GM19043 (cell line): Measurements from ENCODE around the gene SLC38A9.
"Not testable (repeated sequence)": the region's sequence is repeated elsewhere in the genome, so short reads cannot be mapped to it uniquely, and the experiment has no call there.

Experiments
- ATAC-seq: cut with Tn5 transposase; IDR thresholded peaks from one replicate; pipeline ENCODE4 v1.9.1; 2021; ENCODE audit warnings: low read depth; ENCODE audit not compliant: unreplicated experiment

The SLC38A9 gene

GRCh38 chr5:55708732-55709131 lies 3.4 kb downstream of the SLC38A9 start:
- ATAC-seq: no peak

DNA sequence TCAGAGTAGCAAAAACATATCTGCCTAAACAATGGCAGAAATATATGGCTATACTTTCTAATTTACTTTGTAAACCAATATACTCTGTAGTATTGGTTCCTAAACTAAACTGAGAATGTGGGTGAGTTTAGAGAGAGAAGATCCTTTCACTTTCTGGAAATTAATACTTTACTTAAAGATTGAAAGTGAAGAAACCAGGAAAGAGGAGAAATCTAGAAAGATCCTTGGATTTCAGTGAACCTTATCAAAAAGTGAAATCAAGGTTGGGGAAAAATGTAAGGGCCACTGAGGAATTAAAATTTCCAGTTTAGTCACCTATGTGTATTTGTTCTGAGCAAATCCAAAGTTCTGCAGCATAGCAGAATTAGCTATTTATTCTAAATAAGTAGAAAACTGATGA lies 5.9 kb downstream of the SLC38A9 start:
- no peak for ATAC-seq

- no peak for ATAC-seq
Observed at GRCh38 chr5:55702598-55703345, 9.4 kb downstream of the SLC38A9 start.

- no peak for ATAC-seq
Observed at GRCh38 chr5:55701462-55702103, 10.5 kb downstream of the SLC38A9 start.

DNA sequence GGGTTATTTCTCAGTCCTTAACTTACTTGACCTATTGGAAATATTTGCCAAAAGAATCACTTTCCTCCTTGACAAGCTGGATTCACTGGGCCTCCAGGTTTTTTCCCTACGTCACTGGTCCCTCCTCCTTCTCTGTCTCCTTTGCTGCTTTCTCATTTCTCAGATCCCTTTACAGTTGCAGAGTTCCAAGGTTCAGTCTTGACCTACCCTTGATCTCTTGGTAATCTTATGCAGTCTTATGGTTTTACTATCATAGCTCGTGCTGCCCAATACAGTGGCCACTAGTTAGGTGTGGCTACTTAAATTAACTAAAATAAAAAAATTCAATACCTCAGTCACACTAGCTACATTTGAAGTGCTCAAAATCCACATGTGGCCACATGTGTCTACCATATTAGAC lies 11.4 kb downstream of the SLC38A9 start:
- no peak for ATAC-seq

DNA sequence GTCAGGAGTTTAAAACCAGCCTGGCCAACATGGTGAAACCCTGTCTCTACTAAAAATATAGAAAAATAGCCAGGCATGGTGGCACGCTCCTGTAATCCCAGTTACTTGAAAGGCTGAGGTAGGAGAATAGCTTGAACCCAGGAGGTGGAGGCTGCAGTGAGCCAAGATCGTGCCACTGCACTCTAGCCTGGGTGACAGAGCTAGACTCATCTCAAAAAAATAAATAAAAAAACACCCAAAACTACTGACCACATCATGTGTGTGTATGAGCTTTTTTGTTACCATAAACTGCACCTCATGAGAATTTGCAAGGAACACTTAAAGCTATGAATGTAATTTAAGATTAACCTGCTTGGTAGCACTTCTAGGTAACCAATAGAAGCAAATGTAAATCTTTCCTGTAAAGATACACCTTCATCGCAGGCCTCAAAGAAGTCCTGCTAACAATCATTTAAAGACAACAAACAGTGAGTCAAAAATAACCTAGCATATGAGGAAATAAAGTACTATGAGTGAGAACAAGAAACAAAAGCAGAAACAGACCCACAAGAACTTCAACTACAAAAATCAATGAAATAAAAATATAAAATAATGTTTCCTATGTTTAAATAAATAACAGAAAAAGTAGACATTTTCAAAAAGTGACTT lies 13.0 kb downstream of the SLC38A9 start:
- no peak for ATAC-seq

DNA sequence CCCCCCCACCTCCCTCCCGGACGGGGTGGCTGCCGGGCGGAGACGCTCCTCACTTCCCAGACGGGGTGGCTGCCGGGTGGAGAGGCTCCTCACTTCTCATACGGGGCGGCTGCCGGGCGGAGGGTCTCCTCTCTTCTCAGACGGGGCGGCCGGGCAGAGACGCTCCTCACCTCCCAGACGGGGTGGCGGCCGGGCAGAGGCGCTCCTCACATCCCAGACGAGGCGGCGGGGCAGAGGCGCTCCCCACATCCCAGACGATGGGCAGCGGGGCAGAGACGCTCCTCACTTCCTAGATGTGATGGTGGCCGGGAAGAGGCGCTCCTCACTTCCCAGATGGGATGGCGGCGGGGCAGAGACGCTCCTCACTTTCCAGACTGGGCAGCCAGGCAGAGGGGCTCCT lies 15.4 kb downstream of the SLC38A9 start:
- ATAC-seq: not testable (repeated sequence)

- no peak for ATAC-seq
Observed at GRCh38 chr5:55694152-55694830, 17.8 kb downstream of the SLC38A9 start.

DNA sequence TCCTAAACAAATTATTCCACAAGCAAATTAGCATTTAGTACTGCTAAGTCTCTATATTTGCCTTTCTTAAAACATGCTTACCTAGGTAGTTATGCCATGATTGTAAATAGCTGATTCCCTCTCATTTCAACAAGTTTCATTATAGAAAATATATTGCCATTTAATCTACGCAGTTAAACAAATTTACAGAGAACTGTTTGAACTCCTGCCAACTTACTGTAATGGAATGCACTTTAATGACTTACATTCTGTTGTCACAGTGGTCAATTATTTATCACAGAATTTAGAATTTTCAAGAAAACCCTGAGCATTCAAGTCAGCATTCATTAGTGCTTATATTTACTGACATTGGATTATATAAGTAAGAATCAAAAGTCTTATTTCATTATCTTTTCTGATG lies 19.6 kb downstream of the SLC38A9 start:
- no peak for ATAC-seq

- ATAC-seq: no peak
Observed at GRCh38 chr5:55692106-55692417, 20.1 kb downstream of the SLC38A9 start.

DNA sequence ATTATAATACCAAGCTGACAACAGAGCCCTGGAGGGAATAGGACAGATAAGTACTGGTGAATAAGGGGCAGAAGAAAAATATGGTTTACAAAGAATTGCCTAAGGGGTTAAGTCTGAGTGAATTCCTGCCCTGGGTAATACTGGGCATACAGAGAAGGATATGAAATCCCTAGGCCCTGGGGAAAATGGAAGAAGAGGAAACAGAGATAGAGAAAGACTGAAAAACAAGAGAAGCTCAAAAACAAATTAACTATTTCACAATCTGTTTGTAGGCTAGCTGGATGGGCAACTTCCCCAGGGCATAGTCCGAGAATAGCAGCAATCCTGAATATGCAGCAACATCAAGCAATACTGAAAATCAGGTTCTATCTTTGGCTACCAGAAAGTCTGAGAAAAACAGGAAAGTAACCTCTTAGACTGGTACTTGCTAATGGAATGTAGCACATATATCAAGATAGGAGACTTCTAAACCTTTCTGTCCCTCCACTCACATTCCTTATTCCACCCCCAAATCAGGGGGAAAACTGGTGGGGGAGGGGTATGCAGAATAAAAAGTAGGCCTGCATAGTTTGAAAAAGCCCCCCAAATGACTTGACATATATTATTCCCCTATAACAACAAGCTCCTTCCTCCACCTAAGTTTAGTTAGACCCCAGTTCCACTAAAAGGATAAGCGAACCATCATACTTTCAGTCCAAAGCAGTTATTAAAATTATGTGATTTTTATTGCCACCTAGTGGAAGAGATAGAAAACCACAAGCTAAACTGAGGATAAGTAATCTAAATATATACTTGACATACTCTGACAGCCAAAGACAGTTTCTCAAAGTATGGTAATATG lies 20.6 kb downstream of the SLC38A9 start:
- no peak for ATAC-seq

DNA sequence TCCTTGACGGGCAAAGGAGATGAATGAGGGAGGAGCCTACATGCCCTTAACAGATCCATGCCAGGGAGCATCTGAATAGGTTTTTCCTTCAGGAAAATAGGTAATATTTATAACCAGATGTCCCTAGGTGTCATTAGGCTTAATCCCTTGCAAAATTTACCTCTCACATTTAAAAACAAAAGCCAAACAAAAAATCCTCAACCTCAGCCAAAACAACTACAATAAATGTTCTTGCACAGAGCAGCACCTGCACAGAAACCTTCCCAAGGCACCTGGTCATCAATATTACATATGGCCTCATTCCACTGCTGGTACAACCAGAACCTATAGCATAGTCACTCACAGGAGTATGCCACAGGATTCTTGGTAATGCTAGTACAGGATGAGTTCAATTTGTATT lies 30.1 kb downstream of the SLC38A9 start:
- no peak for ATAC-seq

- ATAC-seq: no peak
Observed at GRCh38 chr5:55681301-55681700, 30.8 kb downstream of the SLC38A9 start.

- ATAC-seq: no peak
Observed at GRCh38 chr5:55680353-55680752, 31.8 kb downstream of the SLC38A9 start.

DNA sequence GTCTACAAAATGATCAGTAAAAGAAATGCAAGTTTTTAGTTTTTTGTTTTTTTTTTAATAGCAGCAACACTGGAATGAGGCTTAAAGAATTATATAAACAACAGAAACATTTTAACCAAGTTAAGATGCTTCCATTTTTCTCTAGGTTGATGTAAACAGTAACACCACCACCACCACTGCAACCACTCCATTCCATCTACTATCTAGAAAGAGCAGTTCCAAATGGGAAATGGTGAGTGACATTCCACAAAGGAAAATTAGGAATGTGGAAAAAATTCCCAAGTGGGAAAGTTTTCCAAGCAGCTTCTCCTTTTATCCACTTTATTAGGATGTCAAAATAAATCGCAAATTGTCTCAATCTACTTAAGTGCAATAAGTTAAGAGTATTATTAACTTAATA lies 32.6 kb downstream of the SLC38A9 start:
- no peak for ATAC-seq

GRCh38 chr5:55675119-55675518 lies 37.0 kb downstream of the SLC38A9 start:
- ATAC-seq: no peak

- no peak for ATAC-seq
Observed at GRCh38 chr5:55674340-55674739, 37.8 kb downstream of the SLC38A9 start.

DNA sequence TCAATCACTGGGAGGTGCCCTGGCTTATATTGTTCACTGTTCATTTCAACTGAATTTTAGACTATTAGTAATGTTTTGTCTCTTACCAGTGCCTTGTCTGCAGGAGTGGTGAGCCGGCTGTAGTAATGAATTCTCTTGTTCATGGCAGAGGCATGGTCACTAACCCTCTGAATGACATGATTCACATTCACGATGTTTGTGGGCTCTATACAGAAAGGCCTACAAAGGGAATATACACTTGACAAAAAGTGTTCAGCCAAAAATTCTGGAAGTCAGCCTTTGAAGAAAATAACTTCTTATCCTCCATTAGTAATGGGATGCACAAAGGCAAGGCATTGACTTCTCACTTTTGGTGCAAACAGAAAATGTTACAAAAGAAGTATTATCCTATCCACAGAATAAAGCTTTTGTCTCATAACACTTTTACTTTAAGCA lies 39.6 kb downstream of the SLC38A9 start:
- ATAC-seq: no peak

GRCh38 chr5:55671975-55672374 lies 40.1 kb downstream of the SLC38A9 start:
- ATAC-seq: no peak

GRCh38 chr5:55668356-55668755 lies 43.8 kb downstream of the SLC38A9 start:
- ATAC-seq: no peak

DNA sequence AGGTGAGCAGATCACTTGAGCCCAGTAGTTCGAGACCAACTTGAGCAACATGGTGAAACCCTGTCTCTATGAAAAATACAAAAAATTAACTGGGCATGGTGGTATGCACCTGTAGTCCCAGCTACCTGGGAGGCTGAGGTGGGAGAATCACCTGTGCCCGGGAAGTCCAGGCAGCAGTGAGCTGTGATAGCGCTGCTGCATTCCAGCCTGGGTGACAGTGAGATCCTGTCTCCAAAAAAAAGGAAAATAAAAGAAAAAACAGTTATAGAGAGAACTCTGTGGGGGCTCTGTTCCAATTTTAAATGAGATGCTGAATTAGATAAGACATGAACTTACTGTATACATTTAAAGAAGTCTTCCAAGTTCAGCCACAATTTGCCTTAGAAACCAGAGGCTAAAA lies 44.2 kb downstream of the SLC38A9 start:
- no peak for ATAC-seq
